Fibroblast of lung (primary cell): ENCODE results near the gene RIF1.

Source experiments
- CTCF ChIP-seq, 2 donors: IDR thresholded peaks in 1 of 2; conservative IDR thresholded peaks in 1 of 2; 1 replicate in 1 of 2; 2 replicates in 1 of 2; pipeline ENCODE4 v1.5.1; 2011 to 2012; ENCODE audit warnings: low read length in 2 of 2, control low read depth in 1 of 2, inconsistent platforms in 1 of 2, low read depth in 1 of 2, mild to moderate bottlenecking in 1 of 2
- EZH2 ChIP-seq: IDR thresholded peaks from 2 replicates; pipeline ENCODE4 v1.5.1; 2012; ENCODE audit warnings: low read length, control low read depth, mild to moderate bottlenecking; ENCODE audit errors: missing control alignments

GRCh38 chr2:151407281-151407680, 2.4 kb upstream of the RIF1 start:
- no peak for TF ChIP-seq CTCF (conservative IDR thresholded peaks at IDR 0.05 in 1 of 2, IDR thresholded peaks at IDR 0.05 in 1 of 2; ENCODE audit: low read depth in 1 of 2, low read length in 2 of 2)
- TF ChIP-seq EZH2, result no peak
